ENCODE results near the gene FBXL22. TPM values are rescaled to one million over a fixed set of nuclear protein-coding genes. Genes with fewer than 3 reads are reported as not detected.
"Not testable (repeated sequence)": the region's sequence is repeated elsewhere in the genome, so short reads cannot be mapped to it uniquely, and the experiment has no call there.

The FBXL22 gene
- total and polyA plus RNA-seq, 2 donors (not counting 1 experiment from before 2014, with no cell fraction given), result 0.30 to 2.5 TPM

DNA sequence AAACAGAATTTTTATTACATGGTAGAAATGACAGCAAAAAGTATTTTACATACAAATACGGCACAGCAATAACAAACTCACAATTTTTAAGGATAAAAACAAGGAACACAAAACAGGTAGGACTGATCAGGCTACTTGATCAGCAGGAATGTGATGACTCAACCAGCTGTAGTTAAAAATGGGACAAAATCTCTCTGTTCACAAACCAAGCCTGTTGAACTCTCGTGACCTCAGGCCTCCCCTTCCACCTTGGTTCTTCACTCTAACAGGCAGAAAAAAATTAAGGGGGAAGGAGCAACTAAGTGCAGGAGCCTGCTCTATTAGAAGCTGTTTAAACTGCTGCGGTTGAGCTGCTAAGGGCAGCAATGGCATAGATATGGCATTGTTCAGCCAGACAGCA, 18.7 kb downstream of the FBXL22 start:
- Mint-ChIP-seq H3K4me3 (no peak overlapping the region), H3K27me3 (no peaks in the 10 kb centered on the region), H3K27ac (no peak overlapping the region), H3K4me1 (peaks cover 4% of the 10 kb centered on the region), H3K9me3 (ENCODE audit: insufficient read depth) (no peaks in the 10 kb centered on the region)
- no peak overlapping the region for H3K27ac ChIP-seq (ENCODE audit: low read length in 2 of 2)
- no CpG with 5 or more reads among the region's 3 CpGs for WGBS (ENCODE audit: insufficient coverage)
- TF ChIP-seq, protein P1, sequence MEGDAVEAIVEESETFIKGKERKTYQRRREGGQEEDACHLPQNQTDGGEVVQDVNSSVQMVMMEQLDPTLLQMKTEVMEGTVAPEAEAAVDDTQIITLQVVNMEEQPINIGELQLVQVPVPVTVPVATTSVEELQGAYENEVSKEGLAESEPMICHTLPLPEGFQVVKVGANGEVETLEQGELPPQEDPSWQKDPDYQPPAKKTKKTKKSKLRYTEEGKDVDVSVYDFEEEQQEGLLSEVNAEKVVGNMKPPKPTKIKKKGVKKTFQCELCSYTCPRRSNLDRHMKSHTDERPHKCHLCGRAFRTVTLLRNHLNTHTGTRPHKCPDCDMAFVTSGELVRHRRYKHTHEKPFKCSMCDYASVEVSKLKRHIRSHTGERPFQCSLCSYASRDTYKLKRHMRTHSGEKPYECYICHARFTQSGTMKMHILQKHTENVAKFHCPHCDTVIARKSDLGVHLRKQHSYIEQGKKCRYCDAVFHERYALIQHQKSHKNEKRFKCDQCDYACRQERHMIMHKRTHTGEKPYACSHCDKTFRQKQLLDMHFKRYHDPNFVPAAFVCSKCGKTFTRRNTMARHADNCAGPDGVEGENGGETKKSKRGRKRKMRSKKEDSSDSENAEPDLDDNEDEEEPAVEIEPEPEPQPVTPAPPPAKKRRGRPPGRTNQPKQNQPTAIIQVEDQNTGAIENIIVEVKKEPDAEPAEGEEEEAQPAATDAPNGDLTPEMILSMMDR (IDR thresholded peaks at IDR 0.05), result no peak
- H3K4me1 ChIP-seq (ENCODE audit: control insufficient read depth in 2 of 2, insufficient read depth in 2 of 2, low read length in 2 of 2), result peaks cover under 1% of the 10 kb centered on the region in 2 donors
- no peak overlapping the region for H3K4me2 ChIP-seq (replicated peaks; ENCODE audit: low read depth, low read length, poor library complexity, severe bottlenecking)
- H3K9ac ChIP-seq (ENCODE audit: low read length), result no peak overlapping the region
- intact Hi-C loops (cut with micrococcal nuclease), result loop anchor here (10.0 kb wide), 1 partner anchor 49 kb away; no protein-coding TSS in a partner anchor
- DNase-seq, result no peak
- no peaks in the 10 kb centered on the region for H3K27me3 ChIP-seq (replicated peaks in 1 of 4; ENCODE audit: control extremely low read depth in 1 of 4, control insufficient read depth in 3 of 4, insufficient read depth in 4 of 4, low read length in 3 of 4)
- no peak overlapping the region for H3K4me3 ChIP-seq (ENCODE audit: control extremely low read depth in 1 of 5, extremely low read depth in 1 of 5, insufficient read depth in 1 of 5, low read depth in 2 of 5, low read length in 4 of 5)
- ChIA-PET POLR2A (no interaction called here), CTCF (no interaction called here)
- H3K79me2 ChIP-seq (ENCODE audit: control insufficient read depth, insufficient read depth, low read length), result no peaks in the 10 kb centered on the region
- H3K9me3 ChIP-seq (ENCODE audit: control extremely low read depth in 1 of 3, control insufficient read depth in 2 of 3, insufficient read depth in 1 of 3, low read length in 2 of 3), result no peaks in the 10 kb centered on the region
- H2AFZ ChIP-seq (ENCODE audit: insufficient read depth, low read depth, low read length, poor library complexity, severe bottlenecking), result no peak overlapping the region
- H4K20me1 ChIP-seq (ENCODE audit: control insufficient read depth, insufficient read depth, low read length, poor library complexity, severe bottlenecking), result no peaks in the 10 kb centered on the region
- no peak for ATAC-seq (ENCODE audit: low read depth)
- peaks cover 10 to 44% of the 10 kb centered on the region in 2 experiments for H3K36me3 ChIP-seq (replicated peaks in 1 of 2; ENCODE audit: control extremely low read depth in 1 of 2, control insufficient read depth in 1 of 2, extremely low read depth in 1 of 2, insufficient read depth in 2 of 2, low read length in 1 of 2)

DNA sequence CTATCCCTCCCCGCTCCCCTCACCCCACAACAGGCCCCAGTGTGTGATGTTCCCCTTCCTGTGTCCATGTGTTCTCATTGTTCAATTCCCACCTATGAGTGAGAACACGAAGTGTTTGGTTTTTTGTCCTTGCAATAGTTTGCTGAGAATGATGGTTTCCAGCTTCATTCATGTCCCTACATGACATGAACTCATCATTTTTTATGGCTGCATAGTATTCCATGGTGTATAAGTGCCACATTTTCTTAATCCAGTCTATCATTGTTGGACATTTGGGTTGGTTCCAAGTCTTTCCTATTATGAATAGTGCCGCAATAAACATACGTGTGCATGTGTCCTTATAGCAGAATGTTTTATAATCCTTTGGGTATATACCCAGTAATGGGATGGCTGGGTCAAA, 20.0 kb downstream of the FBXL22 start:
- H3K9ac ChIP-seq (ENCODE audit: low read length); CTCF ChIA-PET; H3K4me3 ChIP-seq (ENCODE audit: control extremely low read depth in 1 of 5, extremely low read depth in 1 of 5, insufficient read depth in 1 of 5, low read depth in 2 of 5, low read length in 4 of 5); H3K9me3 Mint-ChIP-seq (ENCODE audit: insufficient read depth); H3K27ac Mint-ChIP-seq; H3K27ac ChIP-seq (ENCODE audit: low read length in 2 of 2); H3K27me3 ChIP-seq (replicated peaks in 1 of 4; ENCODE audit: control extremely low read depth in 1 of 4, control insufficient read depth in 3 of 4, insufficient read depth in 4 of 4, low read length in 3 of 4); H3K4me2 ChIP-seq (replicated peaks; ENCODE audit: low read depth, low read length, poor library complexity, severe bottlenecking); H3K27me3 Mint-ChIP-seq; POLR2A ChIA-PET; H3K9me3 ChIP-seq (ENCODE audit: control extremely low read depth in 1 of 3, control insufficient read depth in 2 of 3, insufficient read depth in 1 of 3, low read length in 2 of 3); H3K79me2 ChIP-seq (ENCODE audit: control insufficient read depth, insufficient read depth, low read length); H4K20me1 ChIP-seq (ENCODE audit: control insufficient read depth, insufficient read depth, low read length, poor library complexity, severe bottlenecking); H3K4me1 Mint-ChIP-seq; H3K4me3 Mint-ChIP-seq; ATAC-seq (ENCODE audit: low read depth); H2AFZ ChIP-seq (ENCODE audit: insufficient read depth, low read depth, low read length, poor library complexity, severe bottlenecking); H3K4me1 ChIP-seq (ENCODE audit: control insufficient read depth in 2 of 2, insufficient read depth in 2 of 2, low read length in 2 of 2); DNase-seq: not testable (repeated sequence)
- intact Hi-C loops (cut with micrococcal nuclease), result loop anchor here (10.0 kb wide), 1 partner anchor 48 kb away; no protein-coding TSS in a partner anchor
- peaks cover 10 to 38% of the 10 kb centered on the region in 2 experiments for H3K36me3 ChIP-seq (replicated peaks in 1 of 2; ENCODE audit: control extremely low read depth in 1 of 2, control insufficient read depth in 1 of 2, extremely low read depth in 1 of 2, insufficient read depth in 2 of 2, low read length in 1 of 2)
- no CpG with 5 or more reads among the region's 4 CpGs for WGBS (ENCODE audit: insufficient coverage)

DNA sequence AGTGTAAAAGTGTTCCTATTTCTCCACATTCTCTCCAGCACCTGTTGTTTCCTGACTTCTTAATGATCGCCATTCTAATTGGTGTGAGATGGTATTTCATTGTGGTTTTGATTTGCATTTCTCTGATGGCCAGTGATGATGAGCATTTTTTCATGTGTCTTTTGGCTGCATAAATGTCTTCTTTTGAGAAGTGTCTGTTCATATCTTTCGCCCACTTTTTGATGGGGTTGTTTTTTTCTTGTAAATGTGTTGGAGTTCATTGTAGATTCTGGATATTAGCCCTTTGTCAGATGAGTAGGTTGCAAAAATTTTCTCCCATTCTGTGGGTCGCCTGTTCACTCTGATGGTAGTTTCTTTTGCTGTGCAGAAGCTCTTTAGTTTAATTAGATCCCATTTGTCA, 20.4 kb downstream of the FBXL22 start:
- intact Hi-C loops (cut with micrococcal nuclease), result loop anchor here (10.0 kb wide), 1 partner anchor 47 kb away; no protein-coding TSS in a partner anchor
- POLR2A ChIA-PET; H3K4me3 Mint-ChIP-seq; H4K20me1 ChIP-seq (ENCODE audit: control insufficient read depth, insufficient read depth, low read length, poor library complexity, severe bottlenecking); H3K4me1 Mint-ChIP-seq; H3K27ac Mint-ChIP-seq; H3K4me2 ChIP-seq (replicated peaks; ENCODE audit: low read depth, low read length, poor library complexity, severe bottlenecking); H3K27me3 Mint-ChIP-seq; H3K9me3 ChIP-seq (ENCODE audit: control extremely low read depth in 1 of 3, control insufficient read depth in 2 of 3, insufficient read depth in 1 of 3, low read length in 2 of 3); ATAC-seq (ENCODE audit: low read depth); H3K27ac ChIP-seq (ENCODE audit: low read length in 2 of 2); H3K27me3 ChIP-seq (replicated peaks in 1 of 4; ENCODE audit: control extremely low read depth in 1 of 4, control insufficient read depth in 3 of 4, insufficient read depth in 4 of 4, low read length in 3 of 4); H3K4me3 ChIP-seq (ENCODE audit: control extremely low read depth in 1 of 5, extremely low read depth in 1 of 5, insufficient read depth in 1 of 5, low read depth in 2 of 5, low read length in 4 of 5); DNase-seq; H3K9me3 Mint-ChIP-seq (ENCODE audit: insufficient read depth); H3K9ac ChIP-seq (ENCODE audit: low read length); H3K4me1 ChIP-seq (ENCODE audit: control insufficient read depth in 2 of 2, insufficient read depth in 2 of 2, low read length in 2 of 2); CTCF ChIA-PET; H3K79me2 ChIP-seq (ENCODE audit: control insufficient read depth, insufficient read depth, low read length); H2AFZ ChIP-seq (ENCODE audit: insufficient read depth, low read depth, low read length, poor library complexity, severe bottlenecking): not testable (repeated sequence)
- no CpG with 5 or more reads among the region's 3 CpGs for WGBS (ENCODE audit: insufficient coverage)
- peaks cover 12 to 36% of the 10 kb centered on the region in 2 experiments for H3K36me3 ChIP-seq (replicated peaks in 1 of 2; ENCODE audit: control extremely low read depth in 1 of 2, control insufficient read depth in 1 of 2, extremely low read depth in 1 of 2, insufficient read depth in 2 of 2, low read length in 1 of 2)
